GM12872 (cell line): ENCODE results near the gene FNBP1.

Experiments used
- TF ChIP-seq, protein P1 (sequence below): IDR thresholded peaks from 3 replicates; pipeline ENCODE4 v1.5.1; 2011; ENCODE audit warnings: low read depth, mild to moderate bottlenecking, low read length, moderate library complexity; ENCODE audit not compliant: insufficient read depth

Gene FNBP1

DNA sequence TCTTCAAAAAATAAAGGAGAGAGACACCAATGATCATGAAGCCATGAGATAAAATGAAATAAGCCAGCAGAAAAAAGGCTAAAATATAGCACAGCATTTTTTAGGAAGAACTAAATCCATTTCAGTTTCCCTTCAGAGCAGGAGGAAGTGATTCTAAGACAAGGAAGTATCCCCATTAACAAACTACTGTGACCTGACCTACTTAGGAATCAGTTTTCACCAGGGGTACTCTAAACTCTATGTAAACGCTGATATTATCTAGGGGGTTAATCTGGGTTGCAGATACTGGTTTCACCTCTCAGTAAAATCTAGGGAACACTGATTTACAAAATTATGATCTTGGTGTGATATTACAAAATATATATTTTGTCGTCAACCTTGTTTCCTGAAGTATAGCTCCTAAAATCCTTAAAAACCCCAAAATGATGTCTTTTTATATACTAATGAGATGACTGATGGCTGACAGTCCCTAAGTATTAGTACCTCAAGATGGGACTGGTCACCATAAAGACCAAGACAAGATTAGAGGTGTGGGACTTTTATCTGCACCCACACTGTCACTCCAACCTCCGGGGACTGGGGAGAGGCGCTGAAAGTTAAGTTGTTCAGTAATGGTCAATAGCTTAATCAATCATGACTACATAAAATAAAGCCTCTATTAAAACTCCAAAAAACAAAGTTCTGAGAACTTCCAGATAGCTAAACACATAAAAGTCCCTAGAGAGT is 2.9 kb upstream of the FNBP1 start:
- TF ChIP-seq, protein P1, sequence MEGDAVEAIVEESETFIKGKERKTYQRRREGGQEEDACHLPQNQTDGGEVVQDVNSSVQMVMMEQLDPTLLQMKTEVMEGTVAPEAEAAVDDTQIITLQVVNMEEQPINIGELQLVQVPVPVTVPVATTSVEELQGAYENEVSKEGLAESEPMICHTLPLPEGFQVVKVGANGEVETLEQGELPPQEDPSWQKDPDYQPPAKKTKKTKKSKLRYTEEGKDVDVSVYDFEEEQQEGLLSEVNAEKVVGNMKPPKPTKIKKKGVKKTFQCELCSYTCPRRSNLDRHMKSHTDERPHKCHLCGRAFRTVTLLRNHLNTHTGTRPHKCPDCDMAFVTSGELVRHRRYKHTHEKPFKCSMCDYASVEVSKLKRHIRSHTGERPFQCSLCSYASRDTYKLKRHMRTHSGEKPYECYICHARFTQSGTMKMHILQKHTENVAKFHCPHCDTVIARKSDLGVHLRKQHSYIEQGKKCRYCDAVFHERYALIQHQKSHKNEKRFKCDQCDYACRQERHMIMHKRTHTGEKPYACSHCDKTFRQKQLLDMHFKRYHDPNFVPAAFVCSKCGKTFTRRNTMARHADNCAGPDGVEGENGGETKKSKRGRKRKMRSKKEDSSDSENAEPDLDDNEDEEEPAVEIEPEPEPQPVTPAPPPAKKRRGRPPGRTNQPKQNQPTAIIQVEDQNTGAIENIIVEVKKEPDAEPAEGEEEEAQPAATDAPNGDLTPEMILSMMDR = no peak

DNA sequence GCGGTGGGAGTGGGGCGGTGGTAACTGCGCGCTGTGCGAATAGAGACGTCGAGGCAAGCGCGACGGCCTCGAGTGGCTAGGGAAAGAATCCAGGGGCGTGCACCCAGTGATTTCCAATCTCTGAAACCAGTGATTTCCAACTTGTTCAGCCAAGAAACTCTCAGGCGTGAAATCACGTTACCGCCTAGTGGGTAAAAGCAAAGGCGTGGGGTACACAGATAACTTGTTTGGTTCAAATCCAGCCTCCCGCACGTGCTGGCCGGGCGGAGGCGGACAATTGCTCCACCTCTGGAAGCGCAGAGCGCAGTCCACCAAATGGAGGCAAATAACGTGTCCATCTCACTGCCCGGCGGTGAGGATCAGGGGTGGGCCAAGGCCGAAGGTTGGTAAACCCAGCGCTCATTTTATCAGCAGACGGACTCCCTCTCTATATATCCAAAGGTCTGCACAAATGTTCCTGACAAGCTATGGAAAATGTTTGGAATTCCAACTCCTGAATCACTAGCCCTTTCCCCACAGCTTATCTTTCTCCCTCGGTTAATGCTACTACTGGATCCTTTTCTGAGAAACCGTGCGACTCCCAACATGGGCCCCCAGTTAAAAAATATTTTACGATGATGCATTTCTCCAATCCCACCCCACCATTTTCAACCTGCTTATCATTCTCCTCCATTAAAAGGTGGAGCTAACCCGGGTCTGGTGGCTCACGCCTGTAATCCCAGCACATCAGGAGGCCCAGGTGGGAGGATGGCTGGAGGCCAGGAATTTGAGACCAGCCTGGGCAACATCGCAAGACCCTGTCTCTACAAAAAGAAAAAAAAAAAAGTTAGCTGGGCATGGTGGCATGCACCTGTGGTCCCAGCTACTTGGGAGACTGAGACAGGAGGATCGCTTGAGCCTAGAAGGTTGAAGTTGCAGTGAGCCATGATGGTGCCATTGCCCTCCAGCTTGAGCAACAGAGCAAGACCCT is 950 bp upstream of the FNBP1 start:
- TF ChIP-seq, protein P1 = 0 out of 3 replicates have a peak, but pooled peaks have one; percentile 3

DNA sequence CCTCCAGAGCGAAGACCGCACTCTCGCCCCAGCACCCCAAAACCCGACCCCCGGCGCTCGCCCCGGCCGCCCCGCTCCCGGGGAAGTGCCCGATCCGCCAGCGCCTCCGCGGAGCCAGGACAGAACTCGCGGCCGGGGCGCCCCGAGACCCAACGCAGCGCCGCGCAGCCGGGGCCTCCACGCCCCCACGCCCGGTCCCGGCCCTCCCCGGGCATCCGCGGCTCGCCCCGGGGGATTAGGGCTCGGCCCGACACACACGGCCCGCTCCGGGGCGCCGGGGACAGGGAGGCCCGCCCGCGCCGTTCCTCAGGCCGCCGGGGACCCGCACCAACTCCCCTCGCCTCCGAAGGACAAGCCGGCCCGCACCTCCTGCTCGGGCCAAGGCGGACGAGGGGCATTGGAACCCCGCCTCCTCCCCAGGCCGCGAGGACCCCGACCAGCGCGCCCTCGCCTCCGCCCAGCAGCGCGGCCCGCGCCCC is 544 bp downstream of the FNBP1 start:
- TF ChIP-seq, protein P1 = no peak

DNA sequence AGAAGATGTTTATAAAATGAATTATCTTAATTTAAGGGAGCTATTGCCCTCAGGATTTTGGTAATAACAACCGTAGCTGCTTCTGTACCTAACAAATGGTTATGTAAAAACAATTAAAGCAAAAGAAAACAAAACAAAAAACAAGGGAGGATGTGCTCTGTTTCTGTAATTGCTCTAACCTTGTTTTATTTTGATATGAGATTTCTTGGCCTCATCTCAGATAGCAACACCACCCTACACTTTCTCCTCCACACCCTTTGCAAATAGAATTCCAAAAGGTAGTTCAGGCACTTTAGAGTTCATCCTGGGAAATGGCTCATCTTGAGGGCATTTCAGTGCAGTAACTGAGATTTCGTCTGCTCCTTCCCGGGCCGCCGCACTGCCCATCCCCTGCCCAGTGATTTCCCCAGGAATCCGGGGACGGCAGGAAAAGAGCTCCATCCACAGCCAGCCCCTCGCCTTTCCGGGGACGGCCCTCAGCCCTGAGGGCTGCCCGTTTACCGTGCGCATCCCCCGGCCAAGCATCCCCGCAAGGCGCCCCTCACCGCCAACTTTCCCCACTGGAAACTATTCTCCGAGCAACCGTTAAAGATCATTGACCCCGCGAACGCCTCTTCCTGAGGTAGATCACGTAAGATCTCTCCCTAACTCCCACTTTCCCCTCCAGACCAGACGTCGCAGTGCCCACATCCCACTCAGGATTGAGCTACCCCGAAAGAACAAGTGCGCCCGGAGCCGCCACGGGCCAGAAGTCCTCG is 1.2 kb downstream of the FNBP1 start:
- TF ChIP-seq, protein P1 = no peak

DNA sequence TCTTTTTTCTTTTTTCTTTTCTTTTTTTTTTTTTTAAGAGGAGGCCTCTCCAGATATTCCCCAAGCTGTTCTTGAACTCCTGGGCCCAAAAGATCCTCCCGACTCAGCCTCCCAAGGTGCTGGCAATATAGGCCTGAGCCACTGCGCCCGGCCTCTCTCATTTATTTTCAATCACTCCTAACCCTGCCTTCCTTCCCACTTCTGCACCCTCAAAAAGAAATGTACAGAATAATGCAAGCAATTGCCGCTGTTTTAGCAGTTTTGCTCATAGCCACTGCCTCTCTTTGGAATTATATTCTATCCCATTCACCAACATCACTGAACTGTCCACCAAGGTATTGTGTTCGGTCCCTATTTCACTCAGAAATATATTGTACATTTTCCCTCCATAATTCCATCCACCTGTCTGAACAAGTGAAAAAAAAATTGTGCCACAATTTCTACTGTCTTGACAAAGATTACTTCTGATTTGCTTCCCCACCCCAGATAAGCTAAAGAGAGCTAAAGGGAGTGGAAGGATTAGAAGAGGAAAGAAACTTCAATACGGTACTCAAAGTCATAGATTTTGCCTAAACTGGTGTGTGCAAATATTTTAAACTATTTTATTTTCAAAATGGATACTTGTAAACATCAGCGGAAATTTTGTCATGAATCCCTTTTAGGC is 1.9 kb downstream of the FNBP1 start:
- TF ChIP-seq, protein P1 = no peak

DNA sequence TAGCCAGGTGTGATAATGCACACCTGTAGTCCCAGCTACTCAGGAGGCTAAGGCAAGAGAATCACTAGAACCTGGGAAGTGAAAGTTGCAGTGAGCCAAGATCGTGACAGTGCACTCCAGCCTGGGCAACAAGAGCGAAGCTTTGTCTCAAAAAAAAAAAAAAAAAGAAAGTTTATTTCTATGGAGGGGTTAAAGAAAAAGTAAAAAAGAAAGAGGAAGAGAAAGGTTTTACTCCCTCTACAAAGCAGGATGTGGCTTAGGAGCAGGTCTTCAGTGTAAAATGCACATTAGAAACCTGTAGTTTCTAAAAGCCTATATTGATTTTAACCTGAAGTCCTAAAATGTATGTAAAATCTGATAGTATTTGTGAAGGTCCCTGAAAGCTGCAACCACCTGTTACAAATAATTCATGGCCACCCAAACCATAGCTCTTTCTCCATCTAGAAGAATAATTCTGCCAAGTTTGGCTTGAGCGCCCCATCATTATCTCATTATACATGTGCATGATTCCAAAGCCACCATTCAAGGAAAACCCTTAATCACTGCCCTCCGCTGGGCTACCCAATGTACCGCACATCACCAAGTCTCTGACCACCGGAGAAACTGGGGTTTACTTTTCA is 3.4 kb downstream of the FNBP1 start:
- TF ChIP-seq, protein P1 = no peak
